OCI-LY1 (cell line): ENCODE results near the gene FAF1.

Source experiments
- H2AFZ ChIP-seq: fragments of 200-600 bp; sonication (generic), shearing (Covaris generic); 2 replicates; pipeline ENCODE4 v1.6.0; 2014; ENCODE audit warnings: antibody characterized with exemption, mild to moderate bottlenecking, low read length
- H3F3A ChIP-seq: fragments of 200-600 bp; sonication (generic), shearing (Covaris generic); 2 replicates; pipeline ENCODE4 v1.6.0; 2014; ENCODE audit warnings: mild to moderate bottlenecking, antibody characterized with exemption, low read length, moderate library complexity; ENCODE audit not compliant: insufficient read depth
- H3K27ac ChIP-seq: fragments of 200-600 bp; sonication (generic); 2 replicates; pipeline ENCODE4 v1.5.1; 2014; ENCODE audit warnings: low read length, mixed run types, mild to moderate bottlenecking, low read depth; ENCODE audit not compliant: poor library complexity, severe bottlenecking
- H3K27me3 ChIP-seq: fragments of 200-600 bp; sonication (generic); 2 replicates; pipeline ENCODE4 v1.6.0; 2014; ENCODE audit warnings: antibody characterized with exemption, mild to moderate bottlenecking, low read length, moderate library complexity; ENCODE audit not compliant: insufficient read depth
- H3K36me3 ChIP-seq: fragments of 200-600 bp; sonication (generic); 2 replicates; pipeline ENCODE4 v1.6.1; 2014; ENCODE audit warnings: mild to moderate bottlenecking, antibody characterized with exemption, low read length, moderate library complexity, mixed read lengths; ENCODE audit not compliant: insufficient read depth
- H3K4me1 ChIP-seq: fragments of 200-600 bp; sonication (generic); 2 replicates; pipeline ENCODE4 v1.5.1; 2014; ENCODE audit warnings: mild to moderate bottlenecking, low read length, moderate library complexity; ENCODE audit not compliant: insufficient read depth, severe bottlenecking
- H3K4me2 ChIP-seq: fragments of 200-600 bp; sonication (generic), shearing (Covaris generic); 2 replicates; pipeline ENCODE4 v1.6.1; 2014; ENCODE audit warnings: low read length
- H3K4me3 ChIP-seq: fragments of 200-600 bp; sonication (generic); 2 replicates; pipeline ENCODE4 v1.5.1; 2014; ENCODE audit warnings: low read length, low read depth, mild to moderate bottlenecking, mixed read lengths; ENCODE audit not compliant: poor library complexity, severe bottlenecking
- H3K79me2 ChIP-seq: fragments of 200-600 bp; shearing (Covaris generic); 2 replicates; pipeline ENCODE4 v1.6.1; 2016; ENCODE audit warnings: mixed run types, low read length, mixed read lengths; ENCODE audit not compliant: insufficient read depth
- H3K9ac ChIP-seq: fragments of 200-600 bp; sonication (generic), shearing (Covaris generic); 2 replicates; pipeline ENCODE4 v1.6.1; 2014; ENCODE audit warnings: mild to moderate bottlenecking, low read length, mixed read lengths
- H3K9me2 ChIP-seq: fragments of 200-600 bp; sonication (generic), shearing (Covaris generic); 2 replicates; pipeline ENCODE4 v1.6.1; 2014; ENCODE audit warnings: low read depth, mild to moderate bottlenecking, low read length, mixed read lengths
- H3K9me3 ChIP-seq: fragments of 200-600 bp; shearing (Covaris generic); 2 replicates; pipeline ENCODE4 v1.6.1; 2014; ENCODE audit warnings: low read length, mixed read lengths
- H4K20me1 ChIP-seq: fragments of 200-600 bp; sonication (generic), shearing (Covaris generic); 2 replicates; pipeline ENCODE4 v1.6.0; 2016; ENCODE audit warnings: mild to moderate bottlenecking, low read length; ENCODE audit not compliant: insufficient read depth
- EZH2 ChIP-seq: fragments of 200-600 bp; sonication (generic), shearing (Covaris generic); IDR thresholded peaks from 2 replicates; pipeline ENCODE4 v1.8.0; 2017; ENCODE audit warnings: borderline replicate concordance, mixed run types, mild to moderate bottlenecking, antibody characterized with exemption, low read length, moderate library complexity, mixed read lengths
- TF ChIP-seq, protein P1 (sequence below): fragments of 200-600 bp; sonication (generic), shearing (Covaris generic); IDR thresholded peaks from 2 replicates; pipeline ENCODE4 v1.5.1; 2017; ENCODE audit warnings: mild to moderate bottlenecking, antibody characterized with exemption, low read length, moderate library complexity, mixed read lengths

FAF1 gene

DNA sequence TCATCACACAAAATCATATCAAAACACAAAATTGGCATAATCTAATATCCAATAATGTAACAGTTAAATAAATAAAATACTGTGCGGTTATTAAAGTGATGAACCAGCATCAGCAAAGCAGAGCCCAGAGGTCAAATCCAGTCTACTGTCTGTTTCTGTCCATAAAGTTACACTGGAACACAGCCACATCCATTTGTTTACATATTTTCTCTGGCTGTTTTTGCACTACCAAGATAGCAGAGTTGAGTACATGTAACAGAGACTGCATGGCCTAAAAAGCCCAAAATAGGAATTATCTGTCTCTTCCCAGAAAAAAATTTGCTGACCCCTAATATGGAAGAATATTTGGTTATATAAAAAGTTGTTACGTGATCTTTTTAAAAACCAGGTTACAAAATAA lies 294.7 kb downstream of the FAF1 start:
- Histone ChIP-seq H3K4me2 (no peak overlapping the region), H3K79me2 (no peaks in the 10 kb centered on the region), H3K27ac (no peak overlapping the region), H3K9ac (no peak overlapping the region), H3K4me3 (no peak overlapping the region), H3K9me2 (no peaks in the 10 kb centered on the region), H2AFZ (no peak overlapping the region), H3K4me1 (peaks cover 16% of the 10 kb centered on the region), H3K9me3 (no peaks in the 10 kb centered on the region), H4K20me1 (no peaks in the 10 kb centered on the region), H3K36me3 (no peaks in the 10 kb centered on the region), H3K27me3 (no peaks in the 10 kb centered on the region), H3F3A (0 out of 2 replicates have a peak, but pooled peaks cover 3% of the 10 kb centered on the region)
- TF ChIP-seq, protein P1, sequence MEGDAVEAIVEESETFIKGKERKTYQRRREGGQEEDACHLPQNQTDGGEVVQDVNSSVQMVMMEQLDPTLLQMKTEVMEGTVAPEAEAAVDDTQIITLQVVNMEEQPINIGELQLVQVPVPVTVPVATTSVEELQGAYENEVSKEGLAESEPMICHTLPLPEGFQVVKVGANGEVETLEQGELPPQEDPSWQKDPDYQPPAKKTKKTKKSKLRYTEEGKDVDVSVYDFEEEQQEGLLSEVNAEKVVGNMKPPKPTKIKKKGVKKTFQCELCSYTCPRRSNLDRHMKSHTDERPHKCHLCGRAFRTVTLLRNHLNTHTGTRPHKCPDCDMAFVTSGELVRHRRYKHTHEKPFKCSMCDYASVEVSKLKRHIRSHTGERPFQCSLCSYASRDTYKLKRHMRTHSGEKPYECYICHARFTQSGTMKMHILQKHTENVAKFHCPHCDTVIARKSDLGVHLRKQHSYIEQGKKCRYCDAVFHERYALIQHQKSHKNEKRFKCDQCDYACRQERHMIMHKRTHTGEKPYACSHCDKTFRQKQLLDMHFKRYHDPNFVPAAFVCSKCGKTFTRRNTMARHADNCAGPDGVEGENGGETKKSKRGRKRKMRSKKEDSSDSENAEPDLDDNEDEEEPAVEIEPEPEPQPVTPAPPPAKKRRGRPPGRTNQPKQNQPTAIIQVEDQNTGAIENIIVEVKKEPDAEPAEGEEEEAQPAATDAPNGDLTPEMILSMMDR: no peak

DNA sequence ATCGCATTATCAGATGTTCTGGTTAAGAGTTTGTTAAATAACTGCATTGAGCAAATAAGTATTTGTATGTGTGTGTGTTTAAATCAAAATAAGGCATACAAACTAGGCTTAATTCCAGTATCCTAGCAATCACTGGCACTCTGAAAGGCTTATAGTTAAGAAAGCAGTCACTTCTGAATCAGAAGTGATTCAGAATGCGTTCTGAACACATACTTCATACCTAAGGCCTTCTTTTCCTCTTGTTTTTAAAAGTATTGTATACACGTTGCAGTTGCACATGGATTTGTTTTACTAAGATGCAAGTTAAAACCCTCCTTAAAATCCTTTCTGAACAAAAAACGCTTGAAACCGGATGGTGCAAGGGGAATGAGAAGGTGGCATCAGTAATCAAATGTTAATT lies 298.4 kb downstream of the FAF1 start:
- no peak for TF ChIP-seq EZH2
- TF ChIP-seq, protein P1: no peak

DNA sequence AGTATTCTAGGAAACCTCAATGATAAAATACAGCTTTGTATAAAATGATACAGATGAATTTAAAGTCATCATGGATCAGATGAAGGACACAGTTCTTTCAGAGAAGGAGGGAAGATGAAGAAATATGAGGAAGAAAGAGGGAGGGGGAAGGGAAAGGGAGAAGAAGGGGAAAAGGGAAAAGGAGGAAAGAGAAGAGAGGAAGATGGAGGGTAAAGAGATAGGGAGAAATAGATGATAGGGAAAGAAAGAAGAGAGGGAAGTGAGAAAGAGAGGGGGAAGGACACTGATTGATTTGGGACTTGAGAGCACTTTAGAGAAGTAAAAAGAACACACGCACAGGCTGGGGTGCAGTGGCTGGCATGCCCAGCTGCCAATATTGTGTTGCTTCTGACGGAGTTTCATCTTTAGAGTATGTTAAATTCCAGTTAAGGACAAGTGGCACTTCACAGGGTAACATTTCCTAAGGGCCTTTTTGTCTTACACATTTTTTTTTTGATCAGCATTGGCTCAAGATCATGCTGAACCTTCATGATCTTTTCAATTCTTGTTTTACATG lies 300.9 kb downstream of the FAF1 start:
- Histone ChIP-seq H3K9me2 (no peaks in the 10 kb centered on the region), H3K27me3 (no peaks in the 10 kb centered on the region), H3K9ac (no peak overlapping the region), H3K36me3 (peaks cover 3% of the 10 kb centered on the region; the same call in 1 of the 2 replicates), H3K79me2 (no peaks in the 10 kb centered on the region), H3K4me3 (no peak overlapping the region), H3K27ac (no peak overlapping the region), H4K20me1 (no peaks in the 10 kb centered on the region), H3K4me1 (no peaks in the 10 kb centered on the region), H3F3A (0 out of 2 replicates have a peak, but pooled peaks cover 3% of the 10 kb centered on the region), H3K9me3 (no peaks in the 10 kb centered on the region), H3K4me2 (no peak overlapping the region), H2AFZ (no peak overlapping the region)
- TF ChIP-seq, protein P1: no peak
- TF ChIP-seq EZH2: no peak

More for the DNA sequence above, 298.4 kb downstream of the FAF1 start:
- no peaks in the 10 kb centered on the region for H3K9me3 ChIP-seq
- H3K79me2 ChIP-seq: no peaks in the 10 kb centered on the region
- no peaks in the 10 kb centered on the region for H3K36me3 ChIP-seq
- H3K4me2 ChIP-seq: no peak overlapping the region
- H3K27ac ChIP-seq: no peak overlapping the region
- H2AFZ ChIP-seq: no peak overlapping the region
- 0 out of 2 replicates have a peak, but pooled peaks cover 3% of the 10 kb centered on the region for H3F3A ChIP-seq
- no peaks in the 10 kb centered on the region for H3K4me1 ChIP-seq
- no peak overlapping the region for H3K4me3 ChIP-seq
- no peak overlapping the region for H3K9ac ChIP-seq
- H3K27me3 ChIP-seq: no peaks in the 10 kb centered on the region
- no peaks in the 10 kb centered on the region for H3K9me2 ChIP-seq
- no peaks in the 10 kb centered on the region for H4K20me1 ChIP-seq
